Endodermal cell (in vitro differentiated cells): ENCODE data around the gene SPIRE2. TPM values are rescaled to one million over a fixed set of nuclear protein-coding genes. Genes with fewer than 3 reads are reported as not detected.

Experiments used
- DNase-seq: peaks from one replicate; pipeline ENCODE4 v3.0.0-alpha.2; 2017
- H3K27ac ChIP-seq: 2 replicates; pipeline ENCODE4 v1.5.1; 2013; ENCODE audit warnings: mild to moderate bottlenecking, low read depth, low read length, moderate library complexity
- H3K27me3 ChIP-seq: 2 replicates; pipeline ENCODE4 v1.6.1; 2013; ENCODE audit warnings: mild to moderate bottlenecking, low read length, moderate library complexity; ENCODE audit not compliant: insufficient read depth, control insufficient read depth, poor library complexity, severe bottlenecking
- H3K36me3 ChIP-seq: 2 replicates; pipeline ENCODE4 v1.7.0; 2013; ENCODE audit warnings: mild to moderate bottlenecking, low read length, moderate library complexity; ENCODE audit not compliant: control insufficient read depth, insufficient read depth
- H3K4me1 ChIP-seq: one replicate; pipeline ENCODE4 v1.7.0; 2013; ENCODE audit warnings: low read length; ENCODE audit not compliant: control insufficient read depth, insufficient read depth
- H3K4me3 ChIP-seq: 2 replicates; pipeline ENCODE4 v1.5.1; 2013; ENCODE audit warnings: mild to moderate bottlenecking, low read length, moderate library complexity
- H3K9ac ChIP-seq: 2 replicates; pipeline ENCODE4 v1.6.1; 2013; ENCODE audit warnings: mild to moderate bottlenecking, low read length, moderate library complexity; ENCODE audit not compliant: poor library complexity, severe bottlenecking; ENCODE audit errors: extremely low read depth
- H3K9me3 ChIP-seq: 2 replicates; pipeline ENCODE4 v1.6.1; 2013; ENCODE audit warnings: mild to moderate bottlenecking, low read length, moderate library complexity; ENCODE audit not compliant: control insufficient read depth
- H3K27ac Mint-ChIP-seq: 2 replicates; pipeline ENCODE4 v1.8.0; 2020; ENCODE audit warnings: mixed read lengths
- H3K27me3 Mint-ChIP-seq: 2 replicates; pipeline ENCODE4 v1.8.0; 2021; ENCODE audit warnings: mild to moderate bottlenecking, mixed read lengths; ENCODE audit not compliant: insufficient read depth
- H3K36me3 Mint-ChIP-seq: 2 replicates; pipeline ENCODE4 v1.8.0; 2020; ENCODE audit warnings: low read depth, mixed read lengths
- H3K4me1 Mint-ChIP-seq: 2 replicates; pipeline ENCODE4 v1.8.0; 2020; ENCODE audit warnings: mixed read lengths
- H3K4me3 Mint-ChIP-seq: 2 replicates; pipeline ENCODE4 v1.8.0; 2020; ENCODE audit warnings: mild to moderate bottlenecking, moderate library complexity, mixed read lengths
- H3K9me3 Mint-ChIP-seq: 2 replicates; pipeline ENCODE4 v1.8.0; 2020; ENCODE audit warnings: mild to moderate bottlenecking, mixed read lengths
- WGBS, 2 experiments: methylation state at CpG; one replicate each; pipeline versions ENCODE4 v1.1.5 to v1.1.7; 2013; ENCODE audit warnings: missing lambda C conversion rate in 2 of 2, mixed read lengths in 1 of 2; ENCODE audit not compliant: insufficient coverage in 1 of 2, insufficient read length in 1 of 2; 5-methylcytosine and 5-hydroxymethylcytosine counted together
- total RNA-seq, 2 donors: library from RNA; stranded (reverse); fragmentation: NEBNext Ultra II Directional in 1 of 2; extraction: Animal tissue kit (Norgen Biotek cat#: 25700) in 1 of 2; gene quantifications; 2 replicates in 1 of 2; 3 replicates in 1 of 2; pipeline ENCODE4 v1.2.1, GENCODE V29; 2021
- TF ChIP-seq, protein P1 (sequence below): fragments of 200-600 bp; sonication (generic); conservative IDR thresholded peaks from 2 replicates; pipeline ENCODE4 v1.5.0; 2021; ENCODE audit warnings: antibody characterized with exemption, mild to moderate bottlenecking

The SPIRE2 gene
- total RNA-seq, 2 donors from 2014 or later = 12.8 to 12.9 TPM

DNA sequence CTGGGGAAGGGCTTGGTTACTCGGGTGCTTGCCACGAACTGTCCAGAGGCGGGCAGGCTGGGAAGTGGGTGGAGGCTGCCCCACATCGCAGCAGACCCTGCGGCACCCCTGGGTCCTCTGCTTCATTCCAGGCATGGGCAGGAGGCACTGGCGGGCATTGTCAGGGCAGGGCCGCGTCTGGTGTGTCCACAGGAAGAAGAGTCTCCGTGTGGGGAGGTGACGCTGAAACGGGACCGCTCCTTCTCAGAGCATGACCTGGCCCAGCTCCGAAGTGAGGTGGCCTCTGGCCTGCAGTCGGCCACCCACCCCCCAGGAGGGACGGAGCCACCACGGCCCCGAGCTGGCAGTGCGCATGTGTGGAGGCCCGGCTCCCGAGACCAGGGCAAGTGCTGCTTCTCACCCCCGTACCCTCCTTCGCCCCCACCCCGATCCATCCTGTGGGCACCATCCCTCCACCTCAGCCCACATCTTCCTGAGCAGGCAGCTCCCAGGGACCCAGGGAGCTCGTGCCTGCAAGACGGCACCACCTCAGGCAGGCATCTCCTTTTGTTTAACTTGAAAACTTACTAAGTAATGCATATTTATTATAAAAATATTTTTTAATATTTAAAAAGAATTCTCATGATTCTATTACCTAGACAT lies 30.8 kb downstream of the SPIRE2 start:
- no peak overlapping the region for H3K27ac Mint-ChIP-seq
- H3K9me3 ChIP-seq = no peaks in the 10 kb centered on the region
- H3K36me3 Mint-ChIP-seq = peaks cover 10% of the 10 kb centered on the region
- no peak for DNase-seq
- 94 to 95% methylated on average over 14 to 24 of the region's 25 CpGs for WGBS, 2 experiments
- no peaks in the 10 kb centered on the region for H3K9me3 Mint-ChIP-seq
- H3K4me3 Mint-ChIP-seq = no peak overlapping the region
- TF ChIP-seq, protein P1, sequence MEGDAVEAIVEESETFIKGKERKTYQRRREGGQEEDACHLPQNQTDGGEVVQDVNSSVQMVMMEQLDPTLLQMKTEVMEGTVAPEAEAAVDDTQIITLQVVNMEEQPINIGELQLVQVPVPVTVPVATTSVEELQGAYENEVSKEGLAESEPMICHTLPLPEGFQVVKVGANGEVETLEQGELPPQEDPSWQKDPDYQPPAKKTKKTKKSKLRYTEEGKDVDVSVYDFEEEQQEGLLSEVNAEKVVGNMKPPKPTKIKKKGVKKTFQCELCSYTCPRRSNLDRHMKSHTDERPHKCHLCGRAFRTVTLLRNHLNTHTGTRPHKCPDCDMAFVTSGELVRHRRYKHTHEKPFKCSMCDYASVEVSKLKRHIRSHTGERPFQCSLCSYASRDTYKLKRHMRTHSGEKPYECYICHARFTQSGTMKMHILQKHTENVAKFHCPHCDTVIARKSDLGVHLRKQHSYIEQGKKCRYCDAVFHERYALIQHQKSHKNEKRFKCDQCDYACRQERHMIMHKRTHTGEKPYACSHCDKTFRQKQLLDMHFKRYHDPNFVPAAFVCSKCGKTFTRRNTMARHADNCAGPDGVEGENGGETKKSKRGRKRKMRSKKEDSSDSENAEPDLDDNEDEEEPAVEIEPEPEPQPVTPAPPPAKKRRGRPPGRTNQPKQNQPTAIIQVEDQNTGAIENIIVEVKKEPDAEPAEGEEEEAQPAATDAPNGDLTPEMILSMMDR = no peak
- no peaks in the 10 kb centered on the region for H3K4me1 Mint-ChIP-seq
- H3K4me1 ChIP-seq = no peaks in the 10 kb centered on the region
- H3K9ac ChIP-seq = no peak overlapping the region
- no peaks in the 10 kb centered on the region for H3K27me3 ChIP-seq
- no peaks in the 10 kb centered on the region for H3K27me3 Mint-ChIP-seq
- H3K27ac ChIP-seq = no peak overlapping the region
- H3K36me3 ChIP-seq = peaks cover 5% of the 10 kb centered on the region
- no peak overlapping the region for H3K4me3 ChIP-seq

DNA sequence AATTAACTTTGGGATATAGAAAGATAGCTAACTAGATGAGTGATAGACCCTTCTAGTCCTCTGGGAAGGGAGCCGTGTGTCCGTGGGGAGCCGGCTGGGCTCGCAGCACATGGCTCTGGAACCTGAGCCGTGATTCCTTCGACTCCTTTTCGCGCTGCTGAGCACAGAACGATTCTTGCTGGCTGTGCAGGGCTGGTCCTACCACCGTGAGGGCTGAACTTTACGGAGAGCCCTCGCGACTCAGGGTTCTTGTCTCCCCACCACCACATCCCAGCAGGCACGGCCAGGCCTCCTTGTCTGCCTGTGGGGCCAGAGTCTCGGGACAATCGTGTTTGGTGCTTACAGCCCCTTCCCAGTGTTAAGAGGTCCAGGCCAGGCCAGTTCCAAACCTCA lies 31.3 kb downstream of the SPIRE2 start:
- no peak overlapping the region for H3K27ac ChIP-seq
- no peaks in the 10 kb centered on the region for H3K9me3 ChIP-seq
- Mint-ChIP-seq H3K4me3 (no peak overlapping the region), H3K27me3 (no peaks in the 10 kb centered on the region), H3K9me3 (no peaks in the 10 kb centered on the region), H3K27ac (no peak overlapping the region), H3K36me3 (peaks cover 13% of the 10 kb centered on the region), H3K4me1 (no peaks in the 10 kb centered on the region)
- H3K36me3 ChIP-seq = peaks cover 5% of the 10 kb centered on the region
- no peak overlapping the region for H3K4me3 ChIP-seq
- no peaks in the 10 kb centered on the region for H3K27me3 ChIP-seq
- no peak for DNase-seq
- no peaks in the 10 kb centered on the region for H3K4me1 ChIP-seq
- TF ChIP-seq, protein P1 = no peak
- 91 to 97% methylated on average over 12 to 16 of the region's 16 CpGs for WGBS, 2 experiments
- H3K9ac ChIP-seq = no peak overlapping the region

DNA sequence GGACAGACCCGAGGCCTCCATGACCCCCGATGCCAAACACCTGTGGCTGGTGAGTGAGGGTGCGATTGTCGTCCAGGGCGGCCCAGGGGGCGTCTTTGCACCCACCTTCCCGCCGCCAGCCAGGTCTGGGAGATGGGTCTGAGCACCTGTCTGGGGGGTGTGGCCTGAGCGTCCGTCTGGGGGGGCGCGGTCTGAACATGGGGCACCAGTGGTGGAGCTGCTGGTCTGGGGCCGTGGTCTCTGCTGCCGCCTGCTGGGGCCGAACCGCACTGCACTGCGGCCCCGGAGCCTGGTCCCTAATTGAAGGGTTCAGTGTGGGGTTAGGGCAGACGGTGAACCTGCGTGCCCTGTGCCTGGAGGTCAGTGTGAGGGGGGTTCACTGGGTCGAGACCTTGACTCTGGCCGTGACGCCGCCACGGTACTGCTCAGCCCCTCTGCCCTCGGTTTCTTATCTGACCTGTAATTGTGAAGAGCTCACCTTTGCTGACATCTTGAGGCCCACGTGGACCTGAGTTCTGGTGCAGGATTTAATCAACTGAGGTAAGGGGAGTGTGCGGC lies 32.6 kb downstream of the SPIRE2 start:
- 42 to 67% methylated on average over 6 to 28 of the region's 28 CpGs for WGBS, 2 experiments

More for the DNA sequence above, 32.6 kb downstream of the SPIRE2 start:
- TF ChIP-seq, protein P1 = peak; percentile 96
- Histone ChIP-seq H3K9me3 (no peaks in the 10 kb centered on the region), H3K4me1 (no peaks in the 10 kb centered on the region), H3K9ac (no peak overlapping the region), H3K36me3 (peaks cover 10% of the 10 kb centered on the region), H3K4me3 (no peak overlapping the region), H3K27ac (no peak overlapping the region), H3K27me3 (no peaks in the 10 kb centered on the region)
- DNase-seq = peak; percentile 95
- Mint-ChIP-seq H3K27ac (no peak overlapping the region), H3K36me3 (peaks cover 17% of the 10 kb centered on the region), H3K27me3 (no peaks in the 10 kb centered on the region), H3K4me3 (no peak overlapping the region), H3K4me1 (no peaks in the 10 kb centered on the region), H3K9me3 (no peaks in the 10 kb centered on the region)
